Raji (cell line): ENCODE results near the gene SND1.

Source experiments
- POLR2A ChIP-seq: IDR thresholded peaks from 2 replicates; pipeline ENCODE4 v1.6.1; 2011; ENCODE audit warnings: low read depth, low read length, control low read depth; ENCODE audit not compliant: insufficient read depth

SND1 gene

DNA sequence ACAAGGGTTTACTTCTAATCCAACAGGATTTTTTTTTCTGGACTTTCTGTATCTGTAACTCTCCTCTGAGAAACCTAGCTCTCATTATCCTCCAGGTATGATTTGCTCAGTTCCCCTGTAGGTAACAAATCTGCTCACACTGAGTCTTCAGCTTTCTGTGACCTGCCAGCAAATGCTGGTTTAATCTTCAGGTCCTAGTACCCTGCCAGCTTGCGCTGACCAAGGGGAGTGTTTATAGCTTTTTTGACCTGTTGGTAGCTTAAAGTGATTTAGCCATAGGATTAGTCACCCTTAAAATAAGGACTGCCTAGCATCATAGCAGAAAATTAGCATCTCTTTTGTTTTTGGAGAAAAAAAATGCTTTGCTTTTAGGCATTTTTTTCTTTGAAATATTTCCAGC lies 22.4 kb downstream of the SND1 start:
- no peak for TF ChIP-seq POLR2A

DNA sequence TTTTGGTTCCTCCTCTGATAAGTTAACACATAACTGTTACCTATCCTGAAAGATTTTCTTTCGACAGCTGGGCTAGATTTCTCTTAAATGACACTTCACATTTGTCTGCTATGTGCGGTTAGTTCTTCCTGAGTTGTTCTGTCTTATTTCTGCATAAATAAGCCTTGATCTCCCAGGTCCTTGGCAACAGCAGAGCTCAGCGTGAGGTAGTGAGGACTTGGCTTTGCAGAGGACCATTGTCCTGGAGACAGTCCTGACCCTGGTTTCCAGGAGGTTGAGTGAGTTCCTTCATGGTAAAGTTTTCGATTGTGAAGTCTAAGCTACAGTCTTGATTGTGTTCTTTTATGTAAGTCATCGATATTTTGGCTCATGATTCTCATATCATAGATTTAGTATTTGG lies 23.7 kb downstream of the SND1 start:
- TF ChIP-seq POLR2A = no peak

DNA sequence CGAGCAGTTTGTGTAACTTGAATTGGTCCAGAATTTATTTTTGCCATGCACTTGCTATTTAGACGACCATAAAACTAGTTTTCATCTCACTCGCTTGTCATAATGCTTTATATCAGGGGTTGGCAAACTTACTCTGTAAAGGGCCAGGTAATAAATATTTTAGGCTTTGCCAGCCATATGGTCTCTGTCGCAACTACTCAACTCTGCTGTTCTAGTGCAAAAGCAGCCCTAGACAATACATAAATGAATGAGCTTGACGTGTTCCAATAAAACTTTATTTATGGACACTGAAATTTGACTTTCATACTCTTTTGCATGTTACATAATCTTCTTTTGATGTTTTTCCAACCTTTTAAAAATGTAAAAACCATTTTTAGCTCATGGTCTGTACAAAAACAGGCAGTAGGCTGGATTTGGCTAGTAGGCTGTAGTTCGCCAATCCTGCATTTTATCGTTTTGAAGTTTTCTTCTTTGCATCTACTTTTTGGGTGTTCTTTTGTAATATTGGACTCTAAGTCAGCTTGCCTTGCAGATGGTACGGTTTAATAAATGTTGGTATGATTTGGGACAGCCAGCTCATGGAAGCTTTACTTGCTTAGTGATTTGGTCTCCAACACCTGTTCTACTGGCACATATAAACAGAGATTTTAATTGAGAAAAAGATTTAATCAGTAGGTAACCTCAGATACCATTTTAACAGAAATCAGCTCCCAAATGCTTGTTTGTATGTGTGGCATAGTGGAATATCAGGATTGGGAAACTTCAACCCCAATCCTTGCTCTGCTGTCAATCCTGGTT lies 25.6 kb downstream of the SND1 start:
- no peak for TF ChIP-seq POLR2A

DNA sequence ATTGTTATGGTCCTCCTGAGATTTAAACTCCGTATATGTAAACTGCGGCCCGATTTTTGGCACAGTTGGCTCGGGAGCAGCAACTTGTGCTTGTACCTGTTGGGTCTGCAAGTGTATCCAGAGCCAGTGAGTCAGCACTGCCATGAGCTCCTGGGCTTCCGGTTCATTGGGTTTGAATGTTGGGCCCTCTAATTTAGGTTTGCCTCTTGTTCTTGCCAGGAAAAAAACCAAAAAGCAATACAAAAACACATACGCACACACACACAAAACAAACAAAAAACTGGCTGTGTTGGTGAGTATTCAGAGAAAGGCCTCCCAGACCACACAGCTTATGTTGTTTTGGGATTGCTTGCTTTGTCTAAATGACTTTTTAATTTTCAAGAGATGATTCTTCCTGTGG lies 26.3 kb downstream of the SND1 start:
- TF ChIP-seq POLR2A = no peak

DNA sequence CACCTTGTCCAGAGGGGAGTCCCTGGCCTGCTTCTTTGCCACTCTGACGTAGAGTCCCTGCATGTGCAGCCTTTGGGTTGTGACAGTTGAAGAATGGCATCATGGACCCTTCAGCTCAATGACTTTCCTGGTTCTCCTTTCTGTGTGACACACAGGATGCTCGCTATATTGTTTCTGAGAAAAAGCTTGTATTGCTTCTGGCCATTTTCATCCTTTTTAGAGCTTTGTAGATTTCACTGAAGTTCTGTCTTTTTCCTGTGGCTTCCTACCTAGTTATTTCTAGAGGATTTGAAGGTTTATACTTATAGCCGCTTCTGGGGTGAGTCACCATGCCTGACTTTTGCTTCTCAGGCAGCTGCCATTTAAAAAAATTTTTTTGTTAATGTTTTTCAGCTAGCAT lies 27.0 kb downstream of the SND1 start:
- TF ChIP-seq POLR2A = no peak

DNA sequence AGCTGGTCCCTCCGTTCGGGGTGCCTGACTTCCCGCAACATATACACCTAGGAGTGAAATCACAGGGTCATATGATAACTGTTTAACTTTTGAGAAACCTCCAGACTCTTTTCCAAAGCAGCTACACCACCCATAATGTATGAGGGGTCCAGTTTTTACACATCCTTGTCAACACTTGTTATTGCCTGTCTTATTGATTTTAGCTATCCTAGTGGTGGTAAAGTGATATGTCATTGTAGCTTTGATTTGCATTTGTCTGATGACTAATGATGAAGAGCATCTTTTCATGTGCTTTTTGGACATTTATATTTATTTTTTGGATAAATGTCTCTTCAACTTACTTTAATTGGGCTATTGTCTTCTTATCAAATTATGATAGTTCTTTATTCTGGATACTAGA lies 29.0 kb downstream of the SND1 start:
- no peak for TF ChIP-seq POLR2A

DNA sequence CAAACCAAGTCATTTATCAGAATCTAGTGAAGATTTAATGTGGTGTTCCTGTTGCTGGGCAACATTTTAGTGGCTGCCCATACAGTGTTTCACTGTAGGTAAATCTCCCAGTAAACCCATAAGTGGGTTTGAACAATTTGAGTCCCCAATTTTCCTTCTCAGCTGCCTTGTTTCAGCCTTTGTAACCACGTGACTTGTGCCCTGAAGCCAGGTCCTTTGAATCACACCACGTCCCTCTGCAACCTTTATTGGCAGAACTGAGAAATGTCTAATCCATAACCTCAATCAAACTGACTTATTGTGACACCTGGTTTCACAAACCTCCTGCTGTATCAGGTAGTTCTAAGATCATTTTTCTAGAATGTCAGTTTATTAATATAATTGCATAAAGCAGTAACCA lies 30.1 kb downstream of the SND1 start:
- TF ChIP-seq POLR2A = no peak

DNA sequence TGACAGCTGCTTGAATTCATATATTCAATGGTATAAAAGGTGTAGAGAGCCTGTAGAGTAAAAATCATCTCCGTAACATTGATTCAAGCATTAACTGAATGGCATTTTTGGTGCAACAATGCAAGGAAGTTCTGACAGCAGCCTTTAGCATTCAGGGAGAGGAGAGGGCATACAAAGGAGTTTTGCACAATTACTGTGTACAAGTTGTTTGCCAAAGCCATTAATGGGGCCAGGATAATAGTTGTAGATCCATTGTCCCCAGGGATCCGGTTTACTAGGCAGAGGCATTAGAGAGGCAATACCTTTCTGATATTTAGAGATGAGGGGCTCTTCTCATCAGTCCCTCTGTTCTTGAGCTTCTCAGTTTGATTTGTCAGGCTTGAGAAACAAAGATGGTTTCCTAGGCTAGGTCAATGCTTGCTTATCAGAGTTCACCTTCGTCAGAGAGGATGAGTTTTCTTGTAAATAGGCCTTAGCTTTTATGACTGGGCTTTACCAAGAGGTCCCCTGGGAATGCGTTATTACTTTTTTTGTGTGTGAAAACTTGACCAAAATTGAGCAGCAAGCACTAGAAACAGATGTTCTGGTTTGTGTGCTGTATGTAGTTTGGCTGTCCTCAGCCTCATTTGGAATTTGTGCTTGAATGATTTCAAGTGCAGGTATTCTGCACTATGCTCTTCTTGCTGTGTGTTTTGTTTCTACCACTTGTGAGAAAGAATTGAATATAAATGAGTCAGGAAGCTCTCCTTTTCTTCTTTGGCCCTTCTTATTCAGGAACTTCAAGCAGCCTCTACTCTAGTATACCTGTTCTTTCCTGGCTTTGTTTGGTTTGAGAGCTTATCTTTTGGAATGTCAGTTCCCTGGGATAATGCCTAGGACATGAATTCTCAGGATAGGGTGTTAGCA lies 32.0 kb downstream of the SND1 start:
- no peak for TF ChIP-seq POLR2A

DNA sequence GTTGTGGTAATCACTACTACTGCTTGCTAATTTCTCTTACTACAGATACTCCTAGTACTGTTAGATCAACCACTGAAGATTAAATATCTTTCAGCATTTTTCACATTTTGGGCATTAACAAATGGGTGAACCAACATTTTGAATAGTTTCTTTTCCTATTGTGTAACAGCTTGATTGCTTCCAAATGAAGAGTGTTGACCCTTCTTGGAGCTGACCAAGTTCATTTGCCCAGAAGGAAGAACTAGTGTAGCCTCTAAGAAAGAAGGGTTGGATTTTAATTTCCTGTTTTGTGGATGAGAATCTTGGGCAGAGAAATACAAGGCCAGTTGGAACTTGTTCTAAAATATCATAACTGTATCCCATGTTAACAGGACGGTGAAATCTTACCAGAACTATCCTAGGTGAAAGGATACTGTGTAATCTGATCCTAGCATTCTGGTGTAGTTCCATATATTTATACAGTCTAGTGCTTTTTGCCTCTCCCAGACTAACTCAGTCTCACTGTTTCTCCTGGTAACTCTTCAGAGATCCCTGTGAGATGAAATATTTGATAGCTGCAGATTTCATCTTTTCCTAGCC lies 37.3 kb downstream of the SND1 start:
- no peak for TF ChIP-seq POLR2A

DNA sequence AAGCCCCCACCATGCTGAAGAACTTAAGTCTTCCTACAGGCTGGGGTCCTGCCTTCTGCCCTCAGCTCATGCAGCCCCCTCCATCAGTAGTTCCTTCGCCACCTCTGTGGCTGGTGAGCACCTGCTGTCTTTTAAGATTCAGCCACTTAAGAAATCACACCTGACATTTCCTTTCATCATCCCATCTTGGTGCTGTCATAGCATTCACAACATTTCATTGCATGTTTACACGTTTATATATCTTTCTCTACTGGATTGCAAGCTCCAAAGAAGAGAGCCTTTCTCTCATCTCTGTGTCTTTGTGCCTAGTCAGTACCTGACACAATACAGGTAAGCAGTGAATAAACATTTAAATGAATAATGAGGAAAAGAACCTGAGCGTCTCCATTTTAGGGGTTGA lies 38.3 kb downstream of the SND1 start:
- no peak for TF ChIP-seq POLR2A

DNA sequence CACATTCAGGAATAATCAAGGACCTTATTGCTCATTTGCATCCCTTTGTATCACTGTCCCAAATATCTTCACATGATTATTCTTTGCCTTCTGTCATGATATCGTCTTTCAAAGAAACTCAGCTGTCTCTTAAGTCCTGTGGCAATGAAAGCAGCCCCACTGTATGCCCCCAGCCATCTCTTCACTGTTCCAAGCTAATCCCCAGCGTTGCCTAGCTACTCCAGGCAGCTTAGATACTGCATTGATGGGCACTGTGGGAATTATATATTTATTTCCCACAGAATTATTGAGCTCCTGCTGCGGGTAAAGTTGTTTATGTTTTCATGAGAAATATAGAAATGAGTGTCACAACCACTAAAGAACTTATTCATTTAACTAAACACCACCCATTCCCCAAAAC lies 38.8 kb downstream of the SND1 start:
- no peak for TF ChIP-seq POLR2A

DNA sequence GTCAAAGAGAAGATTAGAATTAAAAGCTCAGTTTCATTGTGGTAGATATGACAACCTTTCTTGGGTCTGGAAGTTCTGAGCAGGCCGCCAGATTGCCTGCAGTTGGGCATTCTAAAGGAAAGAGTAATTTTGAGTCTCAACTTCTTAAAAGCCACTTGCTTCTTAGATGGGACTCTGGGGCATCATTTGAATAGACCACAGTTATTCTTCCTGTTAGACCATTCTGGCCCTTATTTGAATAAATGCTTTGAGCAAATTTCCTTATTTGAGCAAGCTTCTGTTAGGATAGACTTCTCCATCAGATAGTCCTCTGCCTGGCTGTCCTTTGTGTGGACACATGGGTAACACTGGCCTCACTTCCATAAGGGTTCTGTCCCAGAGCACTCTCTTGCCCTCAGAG lies 40.2 kb downstream of the SND1 start:
- no peak for TF ChIP-seq POLR2A

DNA sequence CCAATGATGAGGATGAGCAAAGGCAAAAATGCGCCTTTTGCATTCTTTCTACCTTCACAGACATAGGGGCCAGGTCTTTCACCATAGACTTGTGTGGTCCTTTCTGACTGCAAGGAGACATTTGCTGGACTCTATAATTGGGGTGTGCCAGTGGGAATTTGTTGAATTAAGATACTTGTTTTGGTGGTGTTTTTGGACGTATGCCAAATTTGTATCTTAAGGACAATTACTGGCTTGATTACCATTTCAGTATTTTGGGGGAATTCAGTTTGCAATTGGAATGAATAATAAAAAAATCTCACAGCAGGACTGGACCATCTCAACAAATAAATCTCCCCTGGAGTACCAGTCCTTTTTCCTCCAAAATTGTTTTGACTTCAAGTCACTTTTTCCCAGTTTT lies 47.9 kb downstream of the SND1 start:
- no peak for TF ChIP-seq POLR2A

DNA sequence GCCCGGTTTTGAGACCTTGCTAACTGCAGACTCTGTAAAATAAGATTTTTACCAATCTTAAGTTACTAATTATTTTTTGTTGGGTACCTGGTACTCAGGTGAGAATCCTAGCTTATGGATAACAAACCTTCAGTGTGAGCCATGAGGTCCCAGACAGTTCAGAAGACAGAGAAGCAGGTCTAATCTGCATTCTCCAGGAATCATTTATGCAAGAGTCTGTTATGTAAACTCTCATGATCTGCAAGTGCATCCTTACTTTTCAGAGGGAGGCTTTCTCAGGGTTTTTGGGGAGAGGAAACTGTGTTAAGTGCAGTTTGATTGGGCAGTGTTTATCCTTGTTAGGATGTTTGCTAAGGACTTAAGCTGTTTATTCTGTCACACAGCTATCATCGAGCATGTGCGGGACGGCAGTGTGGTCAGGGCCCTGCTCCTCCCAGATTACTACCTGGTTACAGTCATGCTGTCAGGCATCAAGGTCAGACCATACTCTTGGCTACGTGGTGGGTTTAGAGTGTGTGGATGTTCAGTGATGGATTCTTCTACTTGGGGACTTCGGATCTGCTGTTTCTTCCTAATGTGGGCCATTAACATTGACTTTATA lies 50.2 kb downstream of the SND1 start:
- no peak for TF ChIP-seq POLR2A

DNA sequence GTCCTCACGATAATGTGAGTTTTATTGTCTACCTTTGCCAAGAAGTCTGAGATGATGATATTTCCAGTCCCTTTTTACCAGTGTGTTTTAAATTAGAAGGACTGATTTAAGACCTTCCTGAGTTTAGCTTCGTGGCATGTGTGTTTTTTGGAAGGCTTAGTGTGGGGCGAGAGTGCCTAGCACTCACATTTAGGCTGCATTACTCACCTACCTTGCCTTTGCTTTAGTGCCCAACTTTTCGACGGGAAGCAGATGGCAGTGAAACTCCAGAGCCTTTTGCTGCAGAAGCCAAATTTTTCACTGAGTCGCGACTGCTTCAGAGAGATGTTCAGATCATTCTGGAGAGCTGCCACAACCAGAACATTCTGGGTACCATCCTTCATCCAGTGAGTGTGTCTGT lies 50.9 kb downstream of the SND1 start:
- no peak for TF ChIP-seq POLR2A
